ENCODE data around the gene STX7.
A peak's percentile ranks its signal among the peaks of the same experiment; 100 is the strongest.

Gene STX7

DNA sequence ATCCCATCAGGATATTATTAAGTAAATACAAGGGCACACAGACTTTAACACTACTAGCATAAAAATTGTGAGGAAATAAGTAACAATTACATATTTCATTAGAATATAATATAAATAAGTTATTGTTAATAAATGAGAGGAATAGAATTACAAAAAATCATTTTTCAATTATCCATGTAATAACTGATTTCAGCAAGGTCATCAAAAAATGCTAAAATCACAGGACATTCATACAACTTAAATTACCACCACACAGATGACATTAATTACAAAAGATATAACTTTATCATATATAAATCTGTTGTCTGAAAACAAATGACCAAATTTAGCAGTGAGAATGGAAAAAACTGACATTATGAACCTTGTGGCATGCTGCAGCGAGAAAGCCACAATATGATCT lies 37.0 kb downstream of the STX7 start:
- ATAC-seq, result no peak
- TF ChIP-seq, protein P1, sequence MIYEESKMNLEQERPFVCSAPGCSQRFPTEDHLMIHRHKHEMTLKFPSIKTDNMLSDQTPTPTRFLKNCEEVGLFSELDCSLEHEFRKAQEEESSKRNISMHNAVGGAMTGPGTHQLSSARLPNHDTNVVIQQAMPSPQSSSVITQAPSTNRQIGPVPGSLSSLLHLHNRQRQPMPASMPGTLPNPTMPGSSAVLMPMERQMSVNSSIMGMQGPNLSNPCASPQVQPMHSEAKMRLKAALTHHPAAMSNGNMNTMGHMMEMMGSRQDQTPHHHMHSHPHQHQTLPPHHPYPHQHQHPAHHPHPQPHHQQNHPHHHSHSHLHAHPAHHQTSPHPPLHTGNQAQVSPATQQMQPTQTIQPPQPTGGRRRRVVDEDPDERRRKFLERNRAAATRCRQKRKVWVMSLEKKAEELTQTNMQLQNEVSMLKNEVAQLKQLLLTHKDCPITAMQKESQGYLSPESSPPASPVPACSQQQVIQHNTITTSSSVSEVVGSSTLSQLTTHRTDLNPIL (CRISPR knock-in tag; IDR thresholded peaks at IDR 0.05; ENCODE audit: low read depth), result no peak
- TF ChIP-seq PPARA (CRISPR knock-in tag; IDR thresholded peaks at IDR 0.05; ENCODE audit: borderline replicate concordance) (no peak), BACH2 (CRISPR knock-in tag; IDR thresholded peaks at IDR 0.05; ENCODE audit: borderline replicate concordance) (no peak), OSR1 (CRISPR knock-in tag; IDR thresholded peaks at IDR 0.05) (no peak), ZNF565 (CRISPR knock-in tag; conservative IDR thresholded peaks at IDR 0.05; ENCODE audit: low read depth) (no peak), GLIS3 (CRISPR knock-in tag; IDR thresholded peaks at IDR 0.05) (no peak), TCF4 (CRISPR knock-in tag; IDR thresholded peaks at IDR 0.05; ENCODE audit: borderline replicate concordance) (no peak), ZFP3 (CRISPR knock-in tag; IDR thresholded peaks at IDR 0.05) (no peak), ZNF70 (CRISPR knock-in tag; IDR thresholded peaks at IDR 0.05) (no peak), CSDC2 (CRISPR knock-in tag; IDR thresholded peaks at IDR 0.05) (no peak), ISL1 (CRISPR knock-in tag; IDR thresholded peaks at IDR 0.05) (no peak), ZNF8 (CRISPR knock-in tag; IDR thresholded peaks at IDR 0.05) (no peak), TOX (CRISPR knock-in tag; IDR thresholded peaks at IDR 0.05; ENCODE audit: borderline replicate concordance) (no peak), RARB (CRISPR knock-in tag; IDR thresholded peaks at IDR 0.05) (no peak)
- TF ChIP-seq, protein P2, sequence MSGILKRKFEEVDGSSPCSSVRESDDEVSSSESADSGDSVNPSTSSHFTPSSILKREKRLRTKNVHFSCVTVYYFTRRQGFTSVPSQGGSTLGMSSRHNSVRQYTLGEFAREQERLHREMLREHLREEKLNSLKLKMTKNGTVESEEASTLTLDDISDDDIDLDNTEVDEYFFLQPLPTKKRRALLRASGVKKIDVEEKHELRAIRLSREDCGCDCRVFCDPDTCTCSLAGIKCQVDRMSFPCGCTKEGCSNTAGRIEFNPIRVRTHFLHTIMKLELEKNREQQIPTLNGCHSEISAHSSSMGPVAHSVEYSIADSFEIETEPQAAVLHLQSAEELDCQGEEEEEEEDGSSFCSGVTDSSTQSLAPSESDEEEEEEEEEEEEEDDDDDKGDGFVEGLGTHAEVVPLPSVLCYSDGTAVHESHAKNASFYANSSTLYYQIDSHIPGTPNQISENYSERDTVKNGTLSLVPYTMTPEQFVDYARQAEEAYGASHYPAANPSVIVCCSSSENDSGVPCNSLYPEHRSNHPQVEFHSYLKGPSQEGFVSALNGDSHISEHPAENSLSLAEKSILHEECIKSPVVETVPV (CRISPR knock-in tag; IDR thresholded peaks at IDR 0.05), result no peak
- TF ChIP-seq, protein P3, sequence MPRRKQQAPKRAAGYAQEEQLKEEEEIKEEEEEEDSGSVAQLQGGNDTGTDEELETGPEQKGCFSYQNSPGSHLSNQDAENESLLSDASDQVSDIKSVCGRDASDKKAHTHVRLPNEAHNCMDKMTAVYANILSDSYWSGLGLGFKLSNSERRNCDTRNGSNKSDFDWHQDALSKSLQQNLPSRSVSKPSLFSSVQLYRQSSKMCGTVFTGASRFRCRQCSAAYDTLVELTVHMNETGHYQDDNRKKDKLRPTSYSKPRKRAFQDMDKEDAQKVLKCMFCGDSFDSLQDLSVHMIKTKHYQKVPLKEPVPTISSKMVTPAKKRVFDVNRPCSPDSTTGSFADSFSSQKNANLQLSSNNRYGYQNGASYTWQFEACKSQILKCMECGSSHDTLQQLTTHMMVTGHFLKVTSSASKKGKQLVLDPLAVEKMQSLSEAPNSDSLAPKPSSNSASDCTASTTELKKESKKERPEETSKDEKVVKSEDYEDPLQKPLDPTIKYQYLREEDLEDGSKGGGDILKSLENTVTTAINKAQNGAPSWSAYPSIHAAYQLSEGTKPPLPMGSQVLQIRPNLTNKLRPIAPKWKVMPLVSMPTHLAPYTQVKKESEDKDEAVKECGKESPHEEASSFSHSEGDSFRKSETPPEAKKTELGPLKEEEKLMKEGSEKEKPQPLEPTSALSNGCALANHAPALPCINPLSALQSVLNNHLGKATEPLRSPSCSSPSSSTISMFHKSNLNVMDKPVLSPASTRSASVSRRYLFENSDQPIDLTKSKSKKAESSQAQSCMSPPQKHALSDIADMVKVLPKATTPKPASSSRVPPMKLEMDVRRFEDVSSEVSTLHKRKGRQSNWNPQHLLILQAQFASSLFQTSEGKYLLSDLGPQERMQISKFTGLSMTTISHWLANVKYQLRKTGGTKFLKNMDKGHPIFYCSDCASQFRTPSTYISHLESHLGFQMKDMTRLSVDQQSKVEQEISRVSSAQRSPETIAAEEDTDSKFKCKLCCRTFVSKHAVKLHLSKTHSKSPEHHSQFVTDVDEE (CRISPR knock-in tag; IDR thresholded peaks at IDR 0.05), result no peak

DNA sequence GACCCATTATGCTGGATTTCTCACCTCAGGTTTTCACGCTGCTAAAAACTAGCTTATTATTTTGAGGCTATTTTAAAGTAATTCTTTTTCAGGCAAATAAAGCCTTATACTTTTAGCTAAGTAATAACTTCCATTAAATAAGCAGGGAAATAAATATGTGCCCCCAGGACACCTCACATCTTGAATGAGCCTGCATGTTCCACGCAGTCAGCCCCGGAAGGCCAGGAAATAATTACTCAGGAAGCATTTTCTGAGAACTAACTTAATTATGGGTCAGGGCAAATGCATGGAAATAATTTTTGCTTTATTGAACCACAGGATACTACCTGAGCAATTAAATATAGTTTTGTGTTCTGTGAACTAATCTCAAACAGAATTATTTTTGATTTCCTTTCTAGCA lies 41.1 kb downstream of the STX7 start:
- ATAC-seq, result peak; percentile 73
- TF ChIP-seq, protein P4, sequence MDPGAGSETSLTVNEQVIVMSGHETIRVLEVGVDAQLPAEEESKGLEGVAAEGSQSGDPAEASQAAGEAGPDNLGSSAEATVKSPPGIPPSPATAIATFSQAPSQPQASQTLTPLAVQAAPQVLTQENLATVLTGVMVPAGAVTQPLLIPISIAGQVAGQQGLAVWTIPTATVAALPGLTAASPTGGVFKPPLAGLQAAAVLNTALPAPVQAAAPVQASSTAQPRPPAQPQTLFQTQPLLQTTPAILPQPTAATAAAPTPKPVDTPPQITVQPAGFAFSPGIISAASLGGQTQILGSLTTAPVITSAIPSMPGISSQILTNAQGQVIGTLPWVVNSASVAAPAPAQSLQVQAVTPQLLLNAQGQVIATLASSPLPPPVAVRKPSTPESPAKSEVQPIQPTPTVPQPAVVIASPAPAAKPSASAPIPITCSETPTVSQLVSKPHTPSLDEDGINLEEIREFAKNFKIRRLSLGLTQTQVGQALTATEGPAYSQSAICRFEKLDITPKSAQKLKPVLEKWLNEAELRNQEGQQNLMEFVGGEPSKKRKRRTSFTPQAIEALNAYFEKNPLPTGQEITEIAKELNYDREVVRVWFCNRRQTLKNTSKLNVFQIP (CRISPR knock-in tag; IDR thresholded peaks at IDR 0.05; ENCODE audit: borderline replicate concordance, low read depth), result no peak
- TF ChIP-seq CSDC2 (CRISPR knock-in tag; IDR thresholded peaks at IDR 0.05), result no peak
- peak; percentile 47; the same call in 1 of the 2 replicates for TF ChIP-seq ZC3H10 (CRISPR knock-in tag; IDR thresholded peaks at IDR 0.05)
- TF ChIP-seq ZFP30 (CRISPR knock-in tag; IDR thresholded peaks at IDR 0.05), result no peak

DNA sequence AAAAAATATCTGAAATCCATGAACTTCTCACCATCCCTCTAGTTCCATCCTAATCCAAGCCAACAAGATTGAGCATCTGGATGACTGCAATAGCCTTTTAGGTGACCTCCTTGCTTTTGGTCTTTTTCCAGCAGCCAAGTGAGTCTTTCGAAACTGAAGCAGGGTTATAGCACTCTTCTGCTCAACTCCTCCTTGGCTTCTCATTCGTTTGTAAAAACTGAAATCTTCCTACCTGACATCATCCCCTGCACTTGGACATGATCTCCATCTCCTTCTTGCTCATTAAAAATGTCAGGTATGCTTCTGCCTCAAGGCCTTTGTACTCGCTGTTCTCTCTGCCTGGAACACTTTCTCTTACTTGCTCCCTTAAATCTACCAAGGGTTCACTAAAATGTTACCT lies 46.0 kb downstream of the STX7 start:
- ATAC-seq, result no peak
- no peak for TF ChIP-seq TOX (CRISPR knock-in tag; IDR thresholded peaks at IDR 0.05; ENCODE audit: borderline replicate concordance)
- TF ChIP-seq, protein P3 (CRISPR knock-in tag; IDR thresholded peaks at IDR 0.05), result no peak
- no peak for TF ChIP-seq ZFP30 (CRISPR knock-in tag; IDR thresholded peaks at IDR 0.05)
- TF ChIP-seq, protein P1 (CRISPR knock-in tag; IDR thresholded peaks at IDR 0.05; ENCODE audit: low read depth), result no peak
- TF ChIP-seq SNAI2 (CRISPR knock-in tag; IDR thresholded peaks at IDR 0.05), result no peak
- TF ChIP-seq, protein P2 (CRISPR knock-in tag; IDR thresholded peaks at IDR 0.05), result no peak
- no peak for TF ChIP-seq ZNF565 (CRISPR knock-in tag; conservative IDR thresholded peaks at IDR 0.05; ENCODE audit: low read depth)
- no peak for TF ChIP-seq ZNF8 (CRISPR knock-in tag; IDR thresholded peaks at IDR 0.05)
- TF ChIP-seq RARB (CRISPR knock-in tag; IDR thresholded peaks at IDR 0.05), result no peak
- no peak for TF ChIP-seq ESRRG (CRISPR knock-in tag; IDR thresholded peaks at IDR 0.05)

Data from SK-N-SH treated with all-trans-retinoic acid at 6 μM for 48 hours (cell line).